A673 (cell line): ENCODE data around the gene ARMCX5. TPM values are rescaled to one million over a fixed set of nuclear protein-coding genes. Genes with fewer than 3 reads are reported as not detected.
A peak's percentile ranks its signal among the peaks of the same experiment; 100 is the strongest.

Experiments used
- BruUV-seq: library from RNA; stranded (reverse); fragments of 400-500 nt; replicated peaks from 2 replicates; lab custom pipeline; 2021; lab: Mats Ljungman, UMichigan
- CTCF ChIA-PET: fragments of 300-600 bp; sonication (Branson Sonifier 250); formaldehyde crosslinking; loops from one replicate; lab custom pipeline; 2022; ENCODE audit warnings: antibody characterized with exemption; lab: Charles Lee
- POLR2A ChIA-PET: fragments of 300-600 bp; sonication (Branson Sonifier 250); formaldehyde crosslinking; loops from one replicate; lab custom pipeline; 2022; ENCODE audit warnings: antibody characterized with exemption; ENCODE audit not compliant: low non-redundant PET; lab: Charles Lee
- DNase-seq: peaks from one replicate; pipeline ENCODE4 v3.0.0-alpha.2; 2015; ENCODE audit warnings: low spot score
- H3K27ac ChIP-seq: fragments of 200-600 bp; sonication (generic); 2 replicates; pipeline ENCODE4 v1.5.1; 2016; ENCODE audit warnings: mixed run types, low read depth, mild to moderate bottlenecking, mixed read lengths, antibody characterized with exemption, low read length; ENCODE audit not compliant: poor library complexity, severe bottlenecking
- H3K27me3 ChIP-seq: fragments of 200-600 bp; sonication (generic); replicated peaks from 2 replicates; pipeline ENCODE4 v1.6.1; 2017; ENCODE audit warnings: mixed run types, low read depth, mild to moderate bottlenecking, mixed read lengths, antibody characterized with exemption, low read length; ENCODE audit not compliant: insufficient read depth, poor library complexity
- H3K36me3 ChIP-seq: fragments of 200-600 bp; sonication (generic); 2 replicates; pipeline ENCODE4 v1.6.1; 2016; ENCODE audit warnings: mixed run types, mild to moderate bottlenecking, mixed read lengths, antibody characterized with exemption, low read length; ENCODE audit not compliant: insufficient read depth, poor library complexity, severe bottlenecking
- H3K4me1 ChIP-seq: fragments of 200-600 bp; sonication (generic); 2 replicates; pipeline ENCODE4 v1.6.1; 2017; ENCODE audit warnings: mixed run types, mild to moderate bottlenecking, mixed read lengths, antibody characterized with exemption, low read length; ENCODE audit not compliant: insufficient read depth, poor library complexity, severe bottlenecking
- H3K4me3 ChIP-seq: fragments of 200-600 bp; sonication (generic); 2 replicates; pipeline ENCODE4 v1.5.1; 2016; ENCODE audit warnings: low read depth, mixed run types, mild to moderate bottlenecking, mixed read lengths, low read length; ENCODE audit not compliant: poor library complexity, severe bottlenecking
- H3K9me3 ChIP-seq: fragments of 200-600 bp; sonication (generic); 2 replicates; pipeline ENCODE4 v1.6.1; 2016; ENCODE audit warnings: mixed run types, low read depth, mild to moderate bottlenecking, mixed read lengths, antibody characterized with exemption, low read length; ENCODE audit not compliant: poor library complexity, severe bottlenecking
- CTCF ChIP-seq: fragments of 300-800, 200-600 bp; sonication (generic); conservative IDR thresholded peaks from 2 replicates; pipeline ENCODE4 v1.5.1; 2017; ENCODE audit warnings: low read depth, mild to moderate bottlenecking, antibody characterized with exemption, low read length, moderate library complexity, mixed read lengths
- EZH2 ChIP-seq: fragments of 200-600 bp; sonication (generic); IDR thresholded peaks from 2 replicates; pipeline ENCODE4 v1.6.1; 2017; ENCODE audit warnings: borderline replicate concordance, low read depth, mild to moderate bottlenecking, mixed read lengths, antibody characterized with exemption, low read length; ENCODE audit not compliant: poor library complexity, severe bottlenecking
- intact Hi-C: fragments of 100-400 bp; cut with micrococcal nuclease; formaldehyde crosslinking; loops from one replicate; pipeline ENCODE4 v1.10.0; 2022; ENCODE audit not compliant: unreplicated experiment
- total RNA-seq: library from RNA; stranded (reverse); gene quantifications from 2 replicates; pipeline ENCODE4 v1.2.3, GENCODE V29; 2021

The ARMCX5 gene
- total RNA-seq, 1 experiment from 2014 or later = 14.4 TPM

- ChIA-PET POLR2A (no interaction called here), CTCF (no interaction called here)
- Histone ChIP-seq H3K36me3 (peaks cover 4% of the 10 kb centered on the region), H3K27ac (peak overlapping the region; percentile 59), H3K4me1 (peaks cover 3% of the 10 kb centered on the region), H3K4me3 (no peak overlapping the region), H3K9me3 (no peaks in the 10 kb centered on the region), H3K27me3 (no peaks in the 10 kb centered on the region)
- DNase-seq = peak; percentile 72
- TF ChIP-seq CTCF (no peak), EZH2 (no peak)
- BruUV-seq = no TSS peak
- intact Hi-C loops = no loop called here
Measured at GRCh38 chrX:102604327-102604726, 5.0 kb downstream of the ARMCX5 start.

- Histone ChIP-seq H3K4me3 (no peak overlapping the region), H3K27ac (no peak overlapping the region), H3K27me3 (no peaks in the 10 kb centered on the region), H3K4me1 (peaks cover 3% of the 10 kb centered on the region), H3K36me3 (peaks cover 4% of the 10 kb centered on the region), H3K9me3 (no peaks in the 10 kb centered on the region)
- POLR2A ChIA-PET = no interaction called here
- intact Hi-C loops = no loop called here
- DNase-seq = no peak
- BruUV-seq = no TSS peak
- TF ChIP-seq EZH2 = no peak
- TF ChIP-seq CTCF = no peak
- CTCF ChIA-PET = no interaction called here
Measured at GRCh38 chrX:102606115-102606514, 6.8 kb downstream of the ARMCX5 start.

- BruUV-seq = no TSS peak
- Histone ChIP-seq H3K4me1 (no peaks in the 10 kb centered on the region), H3K4me3 (no peak overlapping the region), H3K27me3 (no peaks in the 10 kb centered on the region), H3K9me3 (no peaks in the 10 kb centered on the region), H3K27ac (no peak overlapping the region), H3K36me3 (peaks cover 4% of the 10 kb centered on the region)
- intact Hi-C loops = no loop called here
- ChIA-PET POLR2A (no interaction called here), CTCF (no interaction called here)
- TF ChIP-seq CTCF = no peak
- no peak for TF ChIP-seq EZH2
- no peak for DNase-seq
Measured at GRCh38 chrX:102610905-102611304, 11.6 kb downstream of the ARMCX5 start.
